GM10266 (cell line): ENCODE results near the gene CDH2.

ENCODE experiments used
- DNase-seq: peaks from one replicate; pipeline ENCODE4 v3.0.0; 2012; ENCODE audit errors: extremely low spot score
- CTCF ChIP-seq: IDR thresholded peaks from 2 replicates; pipeline ENCODE4 v1.5.1; 2012; ENCODE audit warnings: mild to moderate bottlenecking, low read depth; ENCODE audit not compliant: control insufficient read depth, insufficient read depth; ENCODE audit errors: missing control alignments

CDH2 gene

GRCh38 chr18:28045880-28046279, 131.1 kb downstream of the CDH2 start:
- no peak for TF ChIP-seq CTCF
- no peak for DNase-seq

GRCh38 chr18:28045176-28045810, 131.6 kb downstream of the CDH2 start:
- DNase-seq, result no peak

GRCh38 chr18:28044036-28044435, 132.9 kb downstream of the CDH2 start:
- DNase-seq, result no peak
- no peak for TF ChIP-seq CTCF

More at GRCh38 chr18:28045176-28045810, 131.6 kb downstream of the CDH2 start:
- no peak for TF ChIP-seq CTCF

GRCh38 chr18:28043631-28044030, 133.3 kb downstream of the CDH2 start:
- no peak for TF ChIP-seq CTCF
- DNase-seq, result no peak

GRCh38 chr18:28041366-28041765, 135.6 kb downstream of the CDH2 start:
- TF ChIP-seq CTCF, result no peak
- DNase-seq, result no peak

- TF ChIP-seq CTCF, result no peak
Measured at GRCh38 chr18:28040716-28041115, 136.2 kb downstream of the CDH2 start.

GRCh38 chr18:28040211-28040610, 136.7 kb downstream of the CDH2 start:
- TF ChIP-seq CTCF, result no peak
- no peak for DNase-seq

More at GRCh38 chr18:28040716-28041115, 136.2 kb downstream of the CDH2 start:
- DNase-seq, result no peak
